ENCODE results near the gene MAPK8IP1. TPM values are rescaled to one million over a fixed set of nuclear protein-coding genes. Genes with fewer than 3 reads are reported as not detected.

Gene MAPK8IP1
- total RNA-seq, 1 donor from 2014 or later = 13.2 TPM

DNA sequence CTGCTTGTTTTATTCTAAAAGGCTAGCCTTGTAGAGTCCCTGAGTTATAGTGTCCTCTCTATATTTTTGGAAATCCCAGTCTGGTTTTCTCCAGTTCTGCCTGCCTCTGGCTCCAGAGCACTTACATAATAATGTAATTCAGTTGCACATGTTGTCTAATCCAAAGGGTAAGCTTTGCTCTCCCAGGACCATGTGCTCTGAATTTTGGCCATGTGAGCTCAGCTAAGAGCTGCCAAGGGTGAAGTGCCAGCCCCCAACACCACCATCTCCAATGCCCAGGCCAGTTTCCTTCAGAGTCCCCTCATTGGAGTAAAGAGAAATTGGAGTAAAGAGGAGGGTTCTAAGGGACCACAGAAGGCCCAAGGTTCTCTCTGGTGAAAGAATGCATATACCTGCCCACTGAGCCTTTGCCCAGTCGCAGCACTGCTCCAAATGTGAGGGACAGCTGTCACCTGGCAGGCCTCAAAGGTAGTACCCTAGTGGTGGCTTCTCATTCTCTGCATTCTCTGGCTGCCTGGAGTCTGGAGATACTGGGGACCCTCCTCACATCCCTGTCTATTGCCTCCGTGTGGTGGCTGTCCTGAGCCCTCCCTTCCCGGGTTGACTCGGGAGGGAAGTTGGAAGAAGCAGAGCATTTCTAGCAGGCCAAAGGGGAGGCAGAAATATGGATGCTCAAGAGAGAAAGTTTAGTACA is 33.3 kb upstream of the MAPK8IP1 start:
- TF ChIP-seq, protein P1, sequence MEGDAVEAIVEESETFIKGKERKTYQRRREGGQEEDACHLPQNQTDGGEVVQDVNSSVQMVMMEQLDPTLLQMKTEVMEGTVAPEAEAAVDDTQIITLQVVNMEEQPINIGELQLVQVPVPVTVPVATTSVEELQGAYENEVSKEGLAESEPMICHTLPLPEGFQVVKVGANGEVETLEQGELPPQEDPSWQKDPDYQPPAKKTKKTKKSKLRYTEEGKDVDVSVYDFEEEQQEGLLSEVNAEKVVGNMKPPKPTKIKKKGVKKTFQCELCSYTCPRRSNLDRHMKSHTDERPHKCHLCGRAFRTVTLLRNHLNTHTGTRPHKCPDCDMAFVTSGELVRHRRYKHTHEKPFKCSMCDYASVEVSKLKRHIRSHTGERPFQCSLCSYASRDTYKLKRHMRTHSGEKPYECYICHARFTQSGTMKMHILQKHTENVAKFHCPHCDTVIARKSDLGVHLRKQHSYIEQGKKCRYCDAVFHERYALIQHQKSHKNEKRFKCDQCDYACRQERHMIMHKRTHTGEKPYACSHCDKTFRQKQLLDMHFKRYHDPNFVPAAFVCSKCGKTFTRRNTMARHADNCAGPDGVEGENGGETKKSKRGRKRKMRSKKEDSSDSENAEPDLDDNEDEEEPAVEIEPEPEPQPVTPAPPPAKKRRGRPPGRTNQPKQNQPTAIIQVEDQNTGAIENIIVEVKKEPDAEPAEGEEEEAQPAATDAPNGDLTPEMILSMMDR (IDR thresholded peaks at IDR 0.05; ENCODE audit: insufficient read depth, low read length, poor library complexity, severe bottlenecking) = no peak

DNA sequence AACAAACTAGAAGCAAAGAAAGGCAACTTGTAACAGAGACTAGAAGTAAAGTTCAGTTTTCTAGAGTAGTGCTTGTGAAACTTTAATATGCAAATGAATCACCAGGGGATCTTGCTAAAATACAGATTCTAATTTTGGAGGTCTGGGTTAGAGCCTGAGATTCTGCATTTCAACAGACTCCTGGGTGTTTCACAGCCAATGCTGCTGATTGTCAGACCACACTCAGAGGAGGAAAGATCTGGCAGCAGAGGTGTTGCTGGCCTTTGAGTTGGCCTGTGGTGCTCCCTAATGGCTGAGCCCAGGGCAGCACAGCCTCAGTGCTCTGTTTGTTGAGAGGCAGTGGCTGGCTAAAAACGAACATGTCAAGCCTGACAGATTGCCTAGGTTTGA is 32.7 kb upstream of the MAPK8IP1 start:
- Histone ChIP-seq H3K27me3 (ENCODE audit: control insufficient read depth, insufficient read depth, low read length) (no peaks in the 10 kb centered on the region), H3K4me3 (ENCODE audit: low read depth, low read length) (no peak overlapping the region), H3K36me3 (ENCODE audit: control insufficient read depth, insufficient read depth, low read length) (no peaks in the 10 kb centered on the region)
- DNase-seq (ENCODE audit: low read depth) = no peak
- TF ChIP-seq, protein P1 (IDR thresholded peaks at IDR 0.05; ENCODE audit: insufficient read depth, low read length, poor library complexity, severe bottlenecking) = no peak

More for the DNA sequence above, 33.3 kb upstream of the MAPK8IP1 start:
- no peaks in the 10 kb centered on the region for H3K36me3 ChIP-seq (ENCODE audit: control insufficient read depth, insufficient read depth, low read length)
- H3K4me3 ChIP-seq (ENCODE audit: low read depth, low read length) = no peak overlapping the region
- H3K27me3 ChIP-seq (ENCODE audit: control insufficient read depth, insufficient read depth, low read length) = no peaks in the 10 kb centered on the region
- DNase-seq (ENCODE audit: low read depth) = no peak

DNA sequence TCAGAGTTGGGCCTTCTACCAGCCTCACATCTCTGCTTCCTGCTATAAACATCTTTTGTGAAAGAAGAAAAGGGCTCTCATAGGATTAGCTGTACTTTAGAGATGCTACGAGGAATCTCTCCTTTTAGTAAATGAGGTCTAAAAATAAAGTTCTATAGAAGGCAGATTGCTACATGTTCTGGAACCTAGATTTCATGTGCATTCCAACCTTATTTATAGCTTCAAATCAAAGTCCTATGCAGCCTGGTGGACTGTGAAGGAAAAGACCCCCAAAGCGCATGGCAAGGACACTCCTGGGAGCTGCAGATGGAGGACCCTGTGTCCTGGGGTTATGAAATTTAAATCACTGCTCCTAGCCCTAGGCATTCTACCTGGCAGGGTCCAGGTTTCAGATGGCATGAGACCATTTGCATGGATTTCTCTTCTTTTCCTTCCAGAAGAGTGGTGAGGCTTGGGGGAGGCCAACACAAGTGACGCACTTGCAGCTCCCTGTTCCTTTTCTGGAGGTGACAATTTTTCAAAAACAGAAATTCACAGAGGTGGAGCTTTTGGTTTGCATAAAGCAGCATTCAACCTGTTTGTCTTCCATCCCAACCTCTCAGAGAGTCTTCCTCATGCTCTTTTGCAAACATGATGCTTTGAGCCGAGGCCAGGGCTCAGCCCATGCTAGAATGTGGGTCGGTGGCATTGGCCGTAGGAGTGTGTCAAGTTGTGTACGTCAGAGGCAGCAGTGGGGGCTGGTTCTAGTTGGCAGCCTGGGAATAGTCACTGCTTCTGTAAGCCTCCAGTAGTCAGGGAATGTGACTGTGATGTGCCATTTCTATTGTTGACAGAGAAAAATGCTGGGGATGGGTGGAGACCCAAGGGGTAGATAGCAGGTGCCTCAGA is 31.9 kb upstream of the MAPK8IP1 start:
- no peak for DNase-seq (ENCODE audit: low read depth)
- no peak overlapping the region for H3K4me3 ChIP-seq (ENCODE audit: low read depth, low read length)
- TF ChIP-seq, protein P1 (IDR thresholded peaks at IDR 0.05; ENCODE audit: insufficient read depth, low read length, poor library complexity, severe bottlenecking) = no peak
- H3K36me3 ChIP-seq (ENCODE audit: control insufficient read depth, insufficient read depth, low read length) = no peaks in the 10 kb centered on the region
- H3K27me3 ChIP-seq (ENCODE audit: control insufficient read depth, insufficient read depth, low read length) = no peaks in the 10 kb centered on the region

DNA sequence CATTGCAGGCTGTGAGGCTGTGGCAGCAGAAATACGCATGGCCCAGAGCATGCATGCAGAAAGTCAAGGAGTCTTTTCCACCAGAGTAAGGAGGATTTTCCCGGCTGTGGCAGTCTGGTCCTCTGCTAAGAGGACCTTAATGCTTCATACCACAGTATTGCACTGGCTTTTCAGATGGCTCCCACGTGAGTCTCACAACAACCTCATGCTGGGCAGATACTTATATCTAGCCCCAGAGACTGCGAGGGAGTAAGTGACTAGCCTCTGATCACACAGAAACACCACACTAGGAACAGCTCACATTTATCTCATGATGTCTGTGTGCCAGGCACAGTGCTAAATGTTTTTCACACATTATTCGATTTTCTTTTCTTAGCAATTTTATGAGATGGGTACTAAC is 30.1 kb upstream of the MAPK8IP1 start:
- H3K27me3 ChIP-seq (ENCODE audit: control insufficient read depth, insufficient read depth, low read length) = no peaks in the 10 kb centered on the region
- peaks cover 2% of the 10 kb centered on the region for H3K36me3 ChIP-seq (ENCODE audit: control insufficient read depth, insufficient read depth, low read length)
- TF ChIP-seq, protein P1 (IDR thresholded peaks at IDR 0.05; ENCODE audit: insufficient read depth, low read length, poor library complexity, severe bottlenecking) = no peak
- DNase-seq (ENCODE audit: low read depth) = no peak
- no peak overlapping the region for H3K4me3 ChIP-seq (ENCODE audit: low read depth, low read length)

DNA sequence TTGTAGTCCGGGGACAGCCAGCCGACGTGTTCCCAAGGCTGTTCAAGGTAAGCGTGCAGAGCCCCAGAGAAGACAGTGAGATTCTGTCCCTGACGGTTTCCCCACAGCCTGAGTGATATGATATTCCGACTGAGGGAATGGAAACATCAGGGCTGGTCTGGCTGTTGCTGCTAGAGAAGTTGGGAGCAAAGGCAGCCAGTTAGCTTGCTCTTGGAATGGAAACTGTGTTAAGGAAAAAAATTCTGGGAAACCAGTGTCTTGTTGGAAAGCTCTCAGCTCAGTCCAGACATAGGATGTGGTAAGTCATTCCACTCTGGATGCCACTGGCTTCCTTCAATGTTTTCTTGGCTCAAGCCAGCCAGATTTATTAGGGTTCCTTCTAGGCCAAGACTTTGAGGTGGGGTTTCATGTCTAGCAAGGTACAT is 29.4 kb upstream of the MAPK8IP1 start:
- Histone ChIP-seq H3K27me3 (ENCODE audit: control insufficient read depth, insufficient read depth, low read length) (no peaks in the 10 kb centered on the region), H3K4me3 (ENCODE audit: low read depth, low read length) (no peak overlapping the region), H3K36me3 (ENCODE audit: control insufficient read depth, insufficient read depth, low read length) (peaks cover 2% of the 10 kb centered on the region)
- no peak for DNase-seq (ENCODE audit: low read depth)
- TF ChIP-seq, protein P1 (IDR thresholded peaks at IDR 0.05; ENCODE audit: insufficient read depth, low read length, poor library complexity, severe bottlenecking) = no peak
